Measurements from ENCODE around the gene DPP6. TPM values are rescaled to one million over a fixed set of nuclear protein-coding genes. Genes with fewer than 3 reads are reported as not detected.

DPP6 gene
- total and polyA plus RNA-seq, 9 of the 15 experiments (the other 6 are each of a cell fraction or from before 2014, with no cell fraction given), result not detected

DNA sequence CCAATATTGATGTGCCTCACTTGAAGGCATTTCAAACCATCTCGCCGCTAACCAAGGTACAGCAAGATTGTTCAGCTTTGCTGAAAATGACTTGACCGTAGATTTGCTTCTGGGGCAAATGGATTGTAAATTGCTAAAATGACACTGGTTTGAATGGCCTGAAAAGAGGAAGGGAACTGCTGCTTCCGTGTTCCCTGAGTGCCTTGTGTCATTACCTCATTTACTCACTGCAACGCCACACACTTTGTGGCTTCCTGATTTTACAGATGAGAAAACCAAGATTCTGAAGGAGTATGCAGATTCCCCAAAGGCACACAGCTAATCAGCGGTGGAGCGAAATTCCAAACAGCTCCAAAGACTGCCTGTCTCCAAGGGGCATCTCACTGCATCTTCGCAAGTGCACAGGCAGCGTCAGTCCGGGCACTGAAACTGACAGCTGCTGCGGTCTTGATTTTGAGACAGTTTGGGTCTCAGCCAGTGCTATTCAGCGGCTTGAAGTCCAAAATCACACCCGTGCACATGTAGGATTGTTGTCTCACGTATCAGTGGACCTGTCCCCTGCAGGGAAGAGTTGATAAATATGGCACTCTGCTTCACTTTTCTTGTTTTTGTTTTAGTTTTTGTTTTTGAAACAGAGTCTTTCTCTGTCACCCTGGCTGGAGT, 290.9 kb downstream of the DPP6 start:
- POLR2A ChIA-PET, result no interaction called here
- FAIRE-seq (no peak), DNase-seq (ENCODE audit: extremely low read depth in 1 of 4, low spot score in 3 of 4) (no peak), ATAC-seq (no peak)
- no peak overlapping the region for H3K27ac ChIP-seq (ENCODE audit: extremely low read depth, low read depth, low read length)
- H3K4me3 ChIP-seq, result no peak overlapping the region
- H3K9me3 ChIP-seq (replicated peaks; ENCODE audit: control insufficient read depth, insufficient read depth, low read depth, low read length), result no peaks in the 10 kb centered on the region
- peaks cover 9% of the 10 kb centered on the region; the same call in 1 of the 2 replicates for H4K20me1 ChIP-seq (replicated peaks; ENCODE audit: control insufficient read depth, insufficient read depth, low read length)
- in situ Hi-C loops (cut with MboI), result no loop called here
- under 1% methylated on average over 14 of the region's 14 CpGs for WGBS (ENCODE audit: insufficient coverage, low coverage, missing lambda C conversion rate)
- H3K36me3 ChIP-seq (ENCODE audit: control insufficient read depth, insufficient read depth, low read length), result no peaks in the 10 kb centered on the region
- H3K4me2 ChIP-seq (ENCODE audit: insufficient read depth, low read length), result no peak overlapping the region
- TF ChIP-seq, protein P1, sequence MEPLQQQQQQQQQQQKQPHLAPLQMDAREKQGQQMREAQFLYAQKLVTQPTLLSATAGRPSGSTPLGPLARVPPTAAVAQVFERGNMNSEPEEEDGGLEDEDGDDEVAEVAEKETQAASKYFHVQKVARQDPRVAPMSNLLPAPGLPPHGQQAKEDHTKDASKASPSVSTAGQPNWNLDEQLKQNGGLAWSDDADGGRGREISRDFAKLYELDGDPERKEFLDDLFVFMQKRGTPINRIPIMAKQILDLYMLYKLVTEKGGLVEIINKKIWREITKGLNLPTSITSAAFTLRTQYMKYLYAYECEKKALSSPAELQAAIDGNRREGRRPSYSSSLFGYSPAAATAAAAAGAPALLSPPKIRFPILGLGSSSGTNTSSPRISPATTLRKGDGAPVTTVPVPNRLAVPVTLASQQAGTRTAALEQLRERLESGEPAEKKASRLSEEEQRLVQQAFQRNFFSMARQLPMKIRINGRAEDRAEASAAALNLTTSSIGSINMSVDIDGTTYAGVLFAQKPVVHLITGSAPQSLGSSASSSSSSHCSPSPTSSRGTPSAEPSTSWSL (CRISPR knock-in tag; IDR thresholded peaks at IDR 0.05; ENCODE audit: borderline replicate concordance), result no peak
- TF ChIP-seq POLR2A (conservative IDR thresholded peaks at IDR 0.05) (no peak), TSC22D4 (tag; IDR thresholded peaks at IDR 0.05) (no peak), C11orf30 (IDR thresholded peaks at IDR 0.05; ENCODE audit: low read depth) (no peak), SPI1 (IDR thresholded peaks at IDR 0.05; ENCODE audit: borderline replicate concordance, low read depth, low read length) (peak; percentile 70; the same call in 1 of the 2 replicates)
- TF ChIP-seq, protein P2, sequence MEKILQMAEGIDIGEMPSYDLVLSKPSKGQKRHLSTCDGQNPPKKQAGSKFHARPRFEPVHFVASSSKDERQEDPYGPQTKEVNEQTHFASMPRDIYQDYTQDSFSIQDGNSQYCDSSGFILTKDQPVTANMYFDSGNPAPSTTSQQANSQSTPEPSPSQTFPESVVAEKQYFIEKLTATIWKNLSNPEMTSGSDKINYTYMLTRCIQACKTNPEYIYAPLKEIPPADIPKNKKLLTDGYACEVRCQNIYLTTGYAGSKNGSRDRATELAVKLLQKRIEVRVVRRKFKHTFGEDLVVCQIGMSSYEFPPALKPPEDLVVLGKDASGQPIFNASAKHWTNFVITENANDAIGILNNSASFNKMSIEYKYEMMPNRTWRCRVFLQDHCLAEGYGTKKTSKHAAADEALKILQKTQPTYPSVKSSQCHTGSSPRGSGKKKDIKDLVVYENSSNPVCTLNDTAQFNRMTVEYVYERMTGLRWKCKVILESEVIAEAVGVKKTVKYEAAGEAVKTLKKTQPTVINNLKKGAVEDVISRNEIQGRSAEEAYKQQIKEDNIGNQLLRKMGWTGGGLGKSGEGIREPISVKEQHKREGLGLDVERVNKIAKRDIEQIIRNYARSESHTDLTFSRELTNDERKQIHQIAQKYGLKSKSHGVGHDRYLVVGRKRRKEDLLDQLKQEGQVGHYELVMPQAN (IDR thresholded peaks at IDR 0.05; ENCODE audit: borderline replicate concordance), result no peak
- TF ChIP-seq, protein P3, sequence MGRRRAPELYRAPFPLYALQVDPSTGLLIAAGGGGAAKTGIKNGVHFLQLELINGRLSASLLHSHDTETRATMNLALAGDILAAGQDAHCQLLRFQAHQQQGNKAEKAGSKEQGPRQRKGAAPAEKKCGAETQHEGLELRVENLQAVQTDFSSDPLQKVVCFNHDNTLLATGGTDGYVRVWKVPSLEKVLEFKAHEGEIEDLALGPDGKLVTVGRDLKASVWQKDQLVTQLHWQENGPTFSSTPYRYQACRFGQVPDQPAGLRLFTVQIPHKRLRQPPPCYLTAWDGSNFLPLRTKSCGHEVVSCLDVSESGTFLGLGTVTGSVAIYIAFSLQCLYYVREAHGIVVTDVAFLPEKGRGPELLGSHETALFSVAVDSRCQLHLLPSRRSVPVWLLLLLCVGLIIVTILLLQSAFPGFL (CRISPR knock-in tag; IDR thresholded peaks at IDR 0.05), result no peak
- TF ChIP-seq, protein P4, sequence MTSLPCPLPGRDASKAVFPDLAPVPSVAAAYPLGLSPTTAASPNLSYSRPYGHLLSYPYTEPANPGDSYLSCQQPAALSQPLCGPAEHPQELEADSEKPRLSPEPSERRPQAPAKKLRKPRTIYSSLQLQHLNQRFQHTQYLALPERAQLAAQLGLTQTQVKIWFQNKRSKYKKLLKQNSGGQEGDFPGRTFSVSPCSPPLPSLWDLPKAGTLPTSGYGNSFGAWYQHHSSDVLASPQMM (CRISPR knock-in tag; IDR thresholded peaks at IDR 0.05), result no peak
- CTCF ChIA-PET (ENCODE audit: low intra/inter-chr PET ratio), result no interaction called here
- H3K9me1 ChIP-seq (ENCODE audit: control insufficient read depth, insufficient read depth, low read length), result no peaks in the 10 kb centered on the region
- H2AFZ ChIP-seq (ENCODE audit: low read depth, low read length), result no peak overlapping the region
- H3K79me2 ChIP-seq (ENCODE audit: control insufficient read depth, insufficient read depth, low read length), result no peaks in the 10 kb centered on the region
- intact Hi-C loops (cut with micrococcal nuclease), result no loop called here
- H3K4me1 ChIP-seq (replicated peaks in 1 of 2; ENCODE audit: control insufficient read depth in 2 of 2, insufficient read depth in 2 of 2, low read length in 2 of 2), result no peaks in the 10 kb centered on the region
- H3K9ac ChIP-seq (ENCODE audit: insufficient read depth in 1 of 2, low read depth in 2 of 2, low read length in 2 of 2), result no peak overlapping the region
- no TSS peak for BruUV-seq (replicated peaks)
- peaks cover 31% of the 10 kb centered on the region in 2 experiments for H3K27me3 ChIP-seq (ENCODE audit: control insufficient read depth in 2 of 2, insufficient read depth in 2 of 2, low read length in 2 of 2)
